GM19043 (cell line): Measurements from ENCODE around the gene SEMA6A.

ENCODE experiments used
- ATAC-seq: cut with Tn5 transposase; IDR thresholded peaks from one replicate; pipeline ENCODE4 v1.9.1; 2021; ENCODE audit warnings: low read depth; ENCODE audit not compliant: unreplicated experiment

Gene SEMA6A

DNA sequence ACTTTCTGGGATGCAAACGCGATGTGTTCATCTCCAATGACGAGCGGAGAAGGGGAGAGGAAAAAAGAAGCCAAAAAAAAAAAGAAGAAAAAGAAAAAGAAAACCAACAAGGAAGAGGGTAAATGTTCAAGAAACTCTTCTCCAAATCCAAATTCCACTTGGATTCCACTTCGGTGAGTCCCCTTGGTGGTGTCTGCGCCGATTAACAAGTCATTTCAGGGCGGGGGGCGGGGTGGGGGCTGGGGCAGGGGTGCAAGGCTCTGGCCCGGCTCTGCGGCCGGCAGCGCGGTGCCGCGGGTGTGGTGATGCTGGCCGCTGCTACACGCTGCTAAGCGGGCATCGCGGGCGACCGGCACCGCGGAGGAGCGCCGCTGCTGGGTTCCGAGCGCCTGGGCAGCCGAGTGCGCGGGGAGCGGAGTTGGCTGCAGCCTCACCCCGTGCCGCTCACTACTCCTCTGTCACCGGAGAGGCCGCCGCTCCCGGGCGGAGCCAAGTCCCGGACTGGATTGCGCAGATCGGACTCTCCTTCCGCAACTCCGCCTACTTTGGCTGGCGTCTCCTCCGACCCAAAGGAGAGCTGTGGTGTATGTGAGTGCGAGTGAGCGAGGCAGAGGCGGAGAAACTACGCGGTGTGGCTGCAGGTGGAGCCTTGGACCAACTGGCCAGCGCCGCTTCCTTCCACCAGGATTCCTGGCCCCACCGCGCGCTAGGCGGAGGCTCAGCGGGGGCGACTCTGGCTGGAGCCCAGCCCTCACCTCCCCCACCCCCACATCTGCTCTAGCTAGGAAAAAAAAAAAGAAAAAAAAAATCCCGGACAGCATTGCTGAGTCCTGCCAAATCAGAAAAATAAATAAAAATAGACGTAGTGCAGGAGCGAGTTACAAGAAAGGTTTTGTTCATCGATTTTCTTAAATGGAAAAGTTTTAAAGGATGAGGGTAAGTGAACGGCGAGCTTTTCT is at the start of gene SEMA6A:
TSS of gene SEMA6A (minus strand) at position 457 of the 959 bp plus-strand sequence. CDS start 69,879 bp downstream, outside the sequence.
- peak; percentile 48 for ATAC-seq

DNA sequence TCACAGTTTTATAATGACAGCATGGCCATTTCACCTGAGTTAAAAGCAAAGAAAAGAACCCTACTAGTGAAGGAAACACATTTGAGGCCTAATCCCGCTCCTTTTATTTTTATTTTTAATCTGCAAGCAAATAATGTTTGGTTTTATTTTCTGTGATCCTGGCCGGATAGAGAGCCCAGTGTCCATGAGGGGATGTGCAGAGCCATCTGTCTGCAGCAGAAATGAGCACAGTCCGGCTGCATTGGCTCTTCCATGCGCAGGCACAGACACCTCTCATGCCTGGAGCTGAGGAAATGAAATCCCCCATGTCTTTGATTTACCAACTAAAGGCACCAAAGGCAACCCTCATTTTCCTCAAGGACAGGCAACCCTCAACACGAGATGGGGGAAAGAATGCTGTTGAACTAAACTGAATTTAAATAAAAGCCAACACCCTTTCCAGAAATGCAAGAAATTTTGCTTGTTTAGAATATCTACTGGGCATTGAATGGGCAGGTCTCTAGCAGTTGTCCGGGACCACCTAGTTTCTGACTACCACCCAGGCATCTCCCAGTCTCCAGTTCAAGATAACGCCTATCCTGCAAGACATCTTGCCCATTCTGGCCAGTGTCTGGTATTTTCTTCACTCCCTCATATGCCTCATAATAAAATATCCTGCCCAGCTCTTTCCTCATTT is 47.9 kb upstream of the SEMA6A start:
- ATAC-seq, result no peak

GRCh38 chr5:116621599-116621998 is 47.0 kb upstream of the SEMA6A start:
- ATAC-seq, result no peak

GRCh38 chr5:116616876-116617275 is 42.3 kb upstream of the SEMA6A start:
- no peak for ATAC-seq

- ATAC-seq, result no peak
These were observed 39.9 kb upstream of the SEMA6A start for GRCh38 chr5:116614603-116614920.

DNA sequence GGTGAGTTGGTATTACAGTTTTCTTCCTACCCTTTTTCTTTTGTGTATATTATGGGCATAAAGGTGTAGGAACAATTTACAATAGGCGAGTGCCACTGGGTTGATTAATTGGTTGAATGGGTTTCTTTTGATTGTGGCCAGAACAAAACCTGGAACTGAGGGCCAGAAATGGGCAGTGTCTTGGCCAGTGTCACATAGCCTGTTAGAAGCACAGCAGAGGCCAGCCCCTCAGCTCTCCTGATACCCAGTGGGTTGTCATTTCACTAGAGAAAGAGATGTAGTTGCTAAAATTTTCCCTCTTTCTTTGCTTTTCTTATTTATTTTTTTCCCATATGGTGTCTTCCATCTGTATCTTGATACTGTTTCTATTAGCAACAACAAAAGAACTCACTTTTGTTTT is 38.8 kb upstream of the SEMA6A start:
- ATAC-seq, result peak; percentile 24

- no peak for ATAC-seq
These were observed 37.8 kb upstream of the SEMA6A start for GRCh38 chr5:116612431-116612830.

DNA sequence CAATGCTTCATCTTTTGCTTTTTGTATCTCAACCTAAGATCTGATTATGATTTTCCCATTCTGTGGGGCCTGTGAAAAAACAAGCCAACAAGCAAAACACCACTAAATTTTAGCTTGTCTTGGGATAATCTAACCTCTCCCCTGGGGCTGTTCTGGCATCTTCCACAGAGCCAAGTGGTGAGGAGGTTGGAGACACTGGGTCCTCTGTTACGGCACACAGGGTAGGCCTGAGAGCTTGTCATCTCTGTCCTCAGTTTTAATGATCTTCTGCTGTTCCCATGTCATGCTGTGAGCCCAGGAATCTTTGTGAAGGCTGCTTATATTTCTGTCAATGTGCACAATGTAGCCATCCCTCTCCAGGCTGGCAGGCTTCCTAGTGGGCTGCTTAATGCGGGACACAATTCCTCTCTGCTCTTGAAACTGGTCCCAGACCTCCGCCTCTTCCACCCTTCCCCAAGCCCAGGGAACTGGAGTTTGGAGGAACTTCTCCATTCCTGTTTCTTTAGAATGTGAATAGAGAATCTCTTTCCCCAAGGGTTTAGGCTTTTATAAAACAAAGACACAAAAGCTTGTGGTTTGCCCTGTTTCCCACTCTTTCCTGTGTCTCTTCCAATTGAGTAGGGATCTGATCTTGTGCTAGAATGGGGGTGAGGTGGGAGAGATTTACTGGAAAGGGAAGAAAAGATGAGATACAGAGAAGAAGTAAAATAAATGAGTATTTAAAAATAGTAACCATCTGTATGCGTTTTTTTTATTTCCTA is 30.9 kb upstream of the SEMA6A start:
- no peak for ATAC-seq

DNA sequence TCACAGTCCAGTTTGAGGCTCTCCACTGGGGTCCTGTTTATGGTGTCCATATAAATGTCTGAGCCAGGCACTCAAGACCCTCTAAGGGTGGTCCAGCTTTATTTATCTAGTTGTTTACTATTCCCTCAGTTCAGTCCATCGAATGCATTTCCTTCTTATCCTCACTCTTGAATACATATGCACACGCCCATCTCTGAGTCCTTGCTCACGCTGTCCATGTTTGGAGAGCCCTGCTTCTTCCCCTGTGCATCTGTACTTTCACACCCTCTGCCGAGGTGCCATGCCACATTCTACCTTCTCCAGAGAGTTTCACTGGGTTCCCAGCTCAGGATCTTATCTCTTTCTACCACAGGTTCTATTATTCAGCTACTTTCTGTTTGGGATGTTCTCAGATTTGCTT is 30.2 kb upstream of the SEMA6A start:
- no peak for ATAC-seq

GRCh38 chr5:116600876-116601275 is 26.3 kb upstream of the SEMA6A start:
- ATAC-seq, result no peak

GRCh38 chr5:116598911-116599310 is 24.3 kb upstream of the SEMA6A start:
- ATAC-seq, result no peak

GRCh38 chr5:116595498-116595897 is 20.9 kb upstream of the SEMA6A start:
- ATAC-seq, result no peak

DNA sequence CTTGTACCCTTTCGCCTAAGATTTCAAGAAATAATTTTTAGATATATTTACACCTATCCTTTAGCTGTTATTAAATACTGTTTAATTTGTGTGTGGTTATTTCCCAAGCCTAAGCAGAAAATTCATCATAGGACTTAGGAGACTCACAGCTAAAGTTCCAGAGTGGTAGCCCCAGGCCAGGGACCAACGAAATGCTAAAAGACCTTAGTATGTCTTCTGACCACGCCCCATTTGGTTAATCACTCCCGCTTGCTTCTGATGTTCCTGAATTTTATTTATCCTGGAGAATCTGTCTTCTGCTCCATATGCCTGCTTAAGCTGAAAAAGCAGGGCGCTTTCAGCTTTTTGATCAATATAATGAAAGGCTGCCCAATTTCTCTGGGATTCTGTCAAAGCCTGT is 18.7 kb upstream of the SEMA6A start:
- no peak for ATAC-seq

DNA sequence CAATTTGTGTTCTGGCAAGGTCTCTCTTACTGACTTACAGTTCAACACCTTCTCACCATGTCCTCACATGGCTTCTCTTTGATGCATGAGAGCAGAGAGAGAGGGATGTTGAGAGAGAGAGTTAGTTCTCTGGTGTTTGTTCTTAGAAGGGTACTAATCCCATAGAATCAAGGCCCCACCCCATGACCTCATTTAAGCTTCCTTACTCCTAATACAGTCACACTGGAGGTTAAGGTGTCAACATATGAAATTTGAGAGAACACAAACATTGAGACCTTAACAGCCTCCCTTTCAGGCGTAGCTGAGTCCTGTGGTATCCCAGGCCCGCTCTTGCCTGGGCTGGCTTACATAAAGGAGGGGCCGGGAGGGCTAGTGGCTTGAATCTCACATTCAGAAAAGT is 10.6 kb upstream of the SEMA6A start:
- ATAC-seq, result no peak

- no peak for ATAC-seq
These were observed 9.2 kb upstream of the SEMA6A start for GRCh38 chr5:116583862-116584222.

- no peak for ATAC-seq
These were observed 8.7 kb upstream of the SEMA6A start for GRCh38 chr5:116583085-116583861.

- ATAC-seq, result no peak
These were observed 7.3 kb upstream of the SEMA6A start for GRCh38 chr5:116581910-116582309.

DNA sequence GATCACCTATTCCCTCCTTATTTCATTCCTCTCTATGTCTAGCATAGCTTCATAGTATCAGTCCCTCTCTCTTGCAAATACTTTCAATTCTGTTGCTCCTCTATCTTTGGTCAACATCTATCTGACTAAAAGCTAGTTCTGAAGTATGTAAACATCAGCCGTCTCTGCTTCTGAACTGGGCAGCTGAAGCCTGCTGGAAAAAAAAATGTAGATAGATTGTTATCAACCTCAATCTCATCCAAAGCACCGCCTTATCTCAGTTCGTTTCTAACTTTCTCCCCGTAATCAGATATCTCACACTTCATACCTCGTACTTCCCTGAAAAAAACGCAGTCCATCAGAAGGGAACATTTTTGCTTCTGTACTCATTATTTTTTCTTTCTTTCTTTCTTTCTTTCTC is 4.5 kb upstream of the SEMA6A start:
- no peak for ATAC-seq

- no peak for ATAC-seq
These were observed 4.1 kb upstream of the SEMA6A start for GRCh38 chr5:116578676-116579075.

DNA sequence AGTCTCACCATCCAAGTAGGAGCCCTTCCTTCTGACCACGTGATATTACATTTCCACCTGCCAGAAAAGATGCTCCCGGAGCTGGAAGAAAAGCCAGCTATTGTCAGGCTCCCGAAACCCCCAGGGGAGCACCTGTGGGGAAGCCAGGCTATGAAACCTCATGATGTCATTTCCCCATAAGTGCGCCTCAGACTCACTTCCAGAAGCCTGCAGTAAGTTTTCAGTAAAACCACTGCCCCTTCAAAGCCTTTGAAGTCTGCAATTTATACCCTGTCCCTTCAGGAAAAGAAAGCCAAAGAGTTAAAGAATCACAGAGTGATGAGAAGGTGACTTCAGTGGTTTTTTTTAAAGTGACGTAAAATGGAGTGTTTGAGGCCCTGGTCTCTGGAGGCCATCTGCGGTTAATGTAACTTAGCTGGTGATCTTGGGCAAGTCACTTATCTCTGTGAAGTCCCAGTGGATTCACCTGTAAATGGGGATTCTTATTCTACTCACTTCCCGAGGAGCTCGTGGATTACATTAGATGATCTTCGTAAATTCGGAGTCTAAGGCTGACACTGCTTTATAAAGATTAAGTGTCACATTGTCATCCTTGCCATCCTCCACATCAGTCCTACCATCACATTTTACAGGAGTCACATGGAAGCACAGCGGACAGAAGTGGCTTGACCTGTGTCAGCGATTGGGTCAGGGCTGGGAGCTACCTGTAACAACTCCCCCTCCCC is 2.6 kb upstream of the SEMA6A start:
- peak; percentile 53 for ATAC-seq
